H1 (cell line): ENCODE data around the gene APOL4. TPM values are rescaled to one million over a fixed set of nuclear protein-coding genes. Genes with fewer than 3 reads are reported as not detected.

Experiments used
- CTCF ChIA-PET: fragments of 300-600 bp; sonication (Branson Sonifier 250); formaldehyde crosslinking; loops from one replicate; lab custom pipeline; 2021; ENCODE audit not compliant: partially characterized antibody; lab: Charles Lee
- POLR2A ChIA-PET: fragments of 300-600 bp; sonication (Branson Sonifier 250); formaldehyde crosslinking; loops from one replicate; lab custom pipeline; 2021; ENCODE audit warnings: inconsistent platforms; ENCODE audit not compliant: partially characterized antibody; lab: Charles Lee
- DNase-seq, 2 experiments: peaks; one replicate each; pipeline versions ENCODE4 v3.0.0 to v3.0.0-alpha.2; 2010 to 2022; ENCODE audit warnings: low spot score in 2 of 2, low read depth in 1 of 2, mixed read lengths in 1 of 2
- FAIRE-seq: peaks from 2 replicates; lab custom pipeline; 2011; peaks lifted over from hg19 to GRCh38; lab: Jason Lieb, UNC
- H2AFZ ChIP-seq: 2 replicates; pipeline ENCODE4 v1.8.1; 2012; ENCODE audit warnings: low read length, inconsistent platforms
- H2AK5ac ChIP-seq: 2 replicates; pipeline ENCODE4 v1.6.1; 2013; ENCODE audit warnings: low read depth, low read length
- H2BK120ac ChIP-seq: replicated peaks from 2 replicates; pipeline ENCODE3; 2013; ENCODE audit warnings: low read depth, low read length, inconsistent platforms
- H2BK12ac ChIP-seq: 2 replicates; pipeline ENCODE4 v1.6.1; 2013; ENCODE audit warnings: low read depth, low read length
- H2BK15ac ChIP-seq: 2 replicates; pipeline ENCODE4 v1.6.1; 2013; ENCODE audit warnings: low read length
- H2BK20ac ChIP-seq: 2 replicates; pipeline ENCODE4 v1.6.1; 2013; ENCODE audit warnings: low read length
- H2BK5ac ChIP-seq: 2 replicates; pipeline ENCODE4 v1.6.1; 2013; ENCODE audit warnings: low read depth, low read length
- H3K14ac ChIP-seq: 2 replicates; pipeline ENCODE4 v1.6.1; 2013; ENCODE audit warnings: inconsistent platforms; ENCODE audit not compliant: insufficient read length
- H3K18ac ChIP-seq: 2 replicates; pipeline ENCODE4 v1.6.1; 2013; ENCODE audit warnings: low read length; ENCODE audit errors: extremely low read depth
- H3K23ac ChIP-seq: 2 replicates; pipeline ENCODE4 v1.6.1; 2013; ENCODE audit warnings: inconsistent platforms; ENCODE audit not compliant: insufficient read length
- H3K23me2 ChIP-seq: 2 replicates; pipeline ENCODE4 v1.6.1; 2013; ENCODE audit warnings: low read depth, low read length
- H3K27ac ChIP-seq: 2 replicates; pipeline ENCODE4 v1.6.1; 2011; ENCODE audit warnings: low read depth, low read length, inconsistent platforms
- H3K27me3 ChIP-seq, 4 experiments: replicated peaks in 1 of 4; 1 replicate in 1 of 4; 2 replicates in 3 of 4; pipeline versions ENCODE4 v1.6.1 to v1.8.1; 2011 to 2013; ENCODE audit warnings: low read length in 3 of 4, mild to moderate bottlenecking in 3 of 4, inconsistent platforms in 2 of 4, mixed read lengths in 2 of 4, moderate library complexity in 1 of 4; ENCODE audit not compliant: control insufficient read depth in 3 of 4, insufficient read depth in 3 of 4; ENCODE audit errors: extremely low read depth in 1 of 4
- H3K36me3 ChIP-seq, 4 experiments: 2 replicates each; pipeline versions ENCODE4 v1.6.1 to v1.8.1; 2011 to 2013; ENCODE audit warnings: mild to moderate bottlenecking in 4 of 4, low read length in 3 of 4, moderate library complexity in 2 of 4, control low read depth in 1 of 4, inconsistent platforms in 1 of 4; ENCODE audit not compliant: insufficient read depth in 4 of 4, control insufficient read depth in 2 of 4
- H3K4ac ChIP-seq: replicated peaks from 2 replicates; pipeline ENCODE3; 2013; ENCODE audit warnings: low read length, low read depth, mixed read lengths, inconsistent platforms; ENCODE audit not compliant: insufficient read length
- H3K4me1 ChIP-seq, 4 experiments: replicated peaks in 1 of 4; 1 replicate in 1 of 4; 2 replicates in 3 of 4; pipeline versions ENCODE4 v1.6.1 to v1.8.1; 2011 to 2013; ENCODE audit warnings: low read length in 3 of 4, inconsistent platforms in 2 of 4, mixed read lengths in 1 of 4; ENCODE audit not compliant: insufficient read depth in 4 of 4, control insufficient read depth in 3 of 4
- H3K4me2 ChIP-seq, 2 experiments: 2 replicates each; pipeline versions ENCODE4 v1.6.1 to v1.8.1; 2011 to 2013; ENCODE audit warnings: low read depth in 2 of 2, low read length in 2 of 2, control low read depth in 1 of 2, inconsistent platforms in 1 of 2, mild to moderate bottlenecking in 1 of 2; ENCODE audit not compliant: insufficient read depth in 1 of 2
- H3K4me3 ChIP-seq, 4 experiments: fragments of 200-600, 300-600 bp in 1 of 4; sonication (generic), shearing (Covaris generic), sonication (Bioruptor Twin) in 1 of 4; 2 replicates each; pipeline versions ENCODE4 v1.5.1 to v1.8.1; 2011 to 2016; ENCODE audit warnings: low read length in 4 of 4, low read depth in 3 of 4, control low read depth in 2 of 4, inconsistent platforms in 2 of 4, mild to moderate bottlenecking in 2 of 4, mixed read lengths in 1 of 4, moderate library complexity in 1 of 4; ENCODE audit not compliant: insufficient read depth in 2 of 4; ENCODE audit errors: extremely low read depth in 1 of 4
- H3K56ac ChIP-seq: replicated peaks from 2 replicates; pipeline ENCODE3; 2013; ENCODE audit warnings: low read depth, mild to moderate bottlenecking, mixed read lengths, low read length, inconsistent platforms; ENCODE audit not compliant: insufficient read length
- H3K79me1 ChIP-seq: 2 replicates; pipeline ENCODE4 v1.6.1; 2013; ENCODE audit warnings: low read depth, low read length, control low read depth
- H3K79me2 ChIP-seq, 2 experiments: 2 replicates each; pipeline versions ENCODE4 v1.6.1 to v1.8.1; 2012 to 2013; ENCODE audit warnings: low read length in 2 of 2, mild to moderate bottlenecking in 2 of 2, inconsistent platforms in 1 of 2; ENCODE audit not compliant: insufficient read depth in 2 of 2, control insufficient read depth in 1 of 2
- H3K9ac ChIP-seq, 4 experiments: replicated peaks in 1 of 4; 1 replicate in 1 of 4; 2 replicates in 3 of 4; pipeline versions ENCODE4 v1.6.1 to v1.8.1; 2011 to 2013; ENCODE audit warnings: low read depth in 3 of 4, low read length in 3 of 4, control low read depth in 2 of 4, mild to moderate bottlenecking in 2 of 4, moderate library complexity in 2 of 4, inconsistent platforms in 1 of 4; ENCODE audit errors: extremely low read depth in 1 of 4
- H3K9me3 ChIP-seq, 2 experiments: 2 replicates each; pipeline versions ENCODE4 v1.6.1 to v1.8.1; 2012 to 2013; ENCODE audit warnings: mild to moderate bottlenecking in 2 of 2, moderate library complexity in 2 of 2, control low read depth in 1 of 2, inconsistent platforms in 1 of 2, low read depth in 1 of 2, low read length in 1 of 2, mixed read lengths in 1 of 2; ENCODE audit not compliant: insufficient read depth in 2 of 2
- H4K20me1 ChIP-seq, 2 experiments: replicated peaks in 1 of 2; 2 replicates each; pipeline versions ENCODE3 to v1.8.1; 2011 to 2013; ENCODE audit warnings: inconsistent platforms in 2 of 2, low read length in 2 of 2, mild to moderate bottlenecking in 1 of 2; ENCODE audit not compliant: insufficient read depth in 2 of 2, control insufficient read depth in 1 of 2
- H4K5ac ChIP-seq: 2 replicates; pipeline ENCODE4 v1.6.1; 2013; ENCODE audit warnings: low read length, low read depth, mixed read lengths, inconsistent platforms; ENCODE audit not compliant: insufficient read length
- H4K8ac ChIP-seq: 2 replicates; pipeline ENCODE4 v1.8.0; 2013; ENCODE audit warnings: mild to moderate bottlenecking, moderate library complexity, low read length, inconsistent platforms; ENCODE audit not compliant: insufficient read depth; ENCODE audit errors: extremely low read depth
- H4K91ac ChIP-seq: replicated peaks from 2 replicates; pipeline ENCODE3; 2013; ENCODE audit warnings: low read length, mixed read lengths, inconsistent platforms; ENCODE audit not compliant: insufficient read length
- CTBP2 ChIP-seq: IDR thresholded peaks from 2 replicates; pipeline ENCODE4 v1.7.0; 2011; ENCODE audit warnings: borderline replicate concordance, mild to moderate bottlenecking, moderate library complexity, mixed read lengths, low read length; ENCODE audit not compliant: insufficient read depth, insufficient read length
- EGR1 ChIP-seq: IDR thresholded peaks from 2 replicates; pipeline ENCODE4 v1.6.1; 2011; ENCODE audit warnings: low read depth, low read length, borderline replicate concordance
- EP300 ChIP-seq, 2 experiments: IDR thresholded peaks; 1 replicate in 1 of 2; 2 replicates in 1 of 2; pipeline ENCODE4 v1.6.1; 2011 to 2012; ENCODE audit warnings: low read depth in 2 of 2, low read length in 2 of 2, mild to moderate bottlenecking in 2 of 2, borderline replicate concordance in 1 of 2, inconsistent platforms in 1 of 2, moderate library complexity in 1 of 2
- MAFK ChIP-seq: IDR thresholded peaks from 2 replicates; pipeline ENCODE4 v1.6.1; 2012; ENCODE audit warnings: low read depth, mild to moderate bottlenecking, improper control_type of control experiment, low read length
- RNF2 ChIP-seq: fragments of 200-900, 300-1000 bp; sonication (generic); IDR thresholded peaks from 2 replicates; pipeline ENCODE4 v1.7.1; 2016; ENCODE audit warnings: borderline replicate concordance, low read depth, mild to moderate bottlenecking, antibody characterized with exemption, low read length; ENCODE audit not compliant: poor library complexity, severe bottlenecking; ENCODE audit errors: missing control alignments
- SAP30 ChIP-seq: fragments of 300-600 bp; sonication (generic); IDR thresholded peaks from 2 replicates; pipeline ENCODE4 v1.7.1; 2012; ENCODE audit warnings: low read length, moderate library complexity, mild to moderate bottlenecking, inconsistent platforms; ENCODE audit not compliant: insufficient read depth, insufficient replicate concordance
- SRF ChIP-seq: IDR thresholded peaks from 2 replicates; pipeline ENCODE4 v1.6.1; 2011; ENCODE audit warnings: mild to moderate bottlenecking, low read depth, low read length, moderate library complexity
- TBP ChIP-seq: IDR thresholded peaks from 2 replicates; pipeline ENCODE4 v1.6.1; 2011; ENCODE audit warnings: low read depth, low read length, improper control_type of control experiment
- TCF12 ChIP-seq: IDR thresholded peaks from 2 replicates; pipeline ENCODE4 v1.6.1; 2011; ENCODE audit warnings: low read depth, mild to moderate bottlenecking, low read length
- TEAD4 ChIP-seq: IDR thresholded peaks from 2 replicates; pipeline ENCODE4 v1.6.1; 2012; ENCODE audit warnings: low read depth, low read length, inconsistent platforms, mixed read lengths
- WGBS, 2 experiments: shearing (Covaris generic) in 1 of 2; methylation state at CpG; one replicate each; pipeline versions ENCODE4 v1.1.6 to v1.1.7; 2013 to 2015; ENCODE audit warnings: low lambda C conversion rate in 2 of 2, mixed read lengths in 2 of 2, inconsistent platforms in 1 of 2, low coverage in 1 of 2, missing lambda C conversion rate in 1 of 2; ENCODE audit not compliant: insufficient replicate concordance in 2 of 2, insufficient coverage in 1 of 2, insufficient read length in 1 of 2; ENCODE audit errors: extremely low coverage in 1 of 2, missing lambda C conversion rate in 1 of 2; 5-methylcytosine and 5-hydroxymethylcytosine counted together
- polyA plus RNA-seq, 7 experiments: library from polyadenylated mRNA; depleted of rRNA in 3 of 7; stranded (reverse) in 5 of 7; unstranded in 2 of 7; fragments of >200 nt in 5 of 7; fragments of 200-250 nt in 2 of 7; gene quantifications; 1 replicate in 5 of 7; 2 replicates in 1 of 7; 4 replicates in 1 of 7; pipeline versions ENCODE4 v1.2.1 to v1.2.3, GENCODE V29; 2011 to 2013; ENCODE audit warnings: missing spikeins in 2 of 7, mixed read lengths in 2 of 7
- total RNA-seq: library from RNA; stranded (reverse); fragmentation: NEBNext Ultra II Directional; extraction: Animal tissue kit (Norgen Biotek cat#: 25700); gene quantifications from 2 replicates; pipeline ENCODE4 v1.2.1, GENCODE V29; 2021

APOL4 gene
- total and polyA plus RNA-seq, 2 of the 8 experiments (the other 6 are each of a cell fraction or from before 2014, with no cell fraction given), result 0.02 TPM; not detected in 1

GRCh38 chr22:36208914-36209313, 7.3 kb upstream of the APOL4 start:
- H3K79me2 ChIP-seq, result no peaks in the 10 kb centered on the region

More at GRCh38 chr22:36208914-36209313, 7.3 kb upstream of the APOL4 start:
- no peak overlapping the region for H3K56ac ChIP-seq
- no peak overlapping the region for H2BK12ac ChIP-seq
- TF ChIP-seq CTBP2 (no peak), EP300 (IDR thresholded peaks at IDR 0.05; ENCODE audit: borderline replicate concordance in 1 of 2, low read depth in 2 of 2, low read length in 2 of 2) (no peak), TCF12 (no peak), MAFK (no peak), RNF2 (no peak), EGR1 (no peak), TEAD4 (no peak), SRF (no peak), SAP30 (no peak), TBP (no peak)
- H4K5ac ChIP-seq, result no peak overlapping the region
- ChIA-PET CTCF (interaction anchor here (1.5 to 1.6 kb wide), 3 partner anchors 10 to 16 kb away, joined by 3 to 7 read pairs (median 4); no protein-coding TSS in a partner anchor), POLR2A (interaction anchor here (1.0 kb wide), 1 partner anchor 31 kb away, joined by 3 read pairs; the partner anchor contains the start of gene APOL2)
- no peak overlapping the region for H3K27ac ChIP-seq
- H2BK15ac ChIP-seq, result no peak overlapping the region
- no peak overlapping the region for H3K14ac ChIP-seq
- H3K79me1 ChIP-seq, result no peaks in the 10 kb centered on the region
- no peak overlapping the region for H3K18ac ChIP-seq
- 83% methylated on average over 1 of the region's 1 CpG; no CpG with 5 or more reads in 1 of the 2 experiments for WGBS, 2 experiments
- H3K23me2 ChIP-seq, result no peaks in the 10 kb centered on the region
- H2BK5ac ChIP-seq, result no peak overlapping the region
- H3K23ac ChIP-seq, result no peak overlapping the region
- no peak overlapping the region for H2AFZ ChIP-seq
- H4K8ac ChIP-seq, result no peak overlapping the region
- no peak overlapping the region for H2BK120ac ChIP-seq
- no peak overlapping the region for H2BK20ac ChIP-seq
- no peak overlapping the region for H3K4ac ChIP-seq
- H4K91ac ChIP-seq, result no peak overlapping the region
- H3K4me1 ChIP-seq, result no peaks in the 10 kb centered on the region
- H2AK5ac ChIP-seq, result no peak overlapping the region
- H3K4me3 ChIP-seq, result no peak overlapping the region
- DNase-seq, result no peak
- no peaks in the 10 kb centered on the region for H3K27me3 ChIP-seq
- no peak overlapping the region for H3K4me2 ChIP-seq
- H4K20me1 ChIP-seq, result no peaks in the 10 kb centered on the region
- no peak overlapping the region for H3K9ac ChIP-seq
- FAIRE-seq, result no peak
- no peaks in the 10 kb centered on the region for H3K36me3 ChIP-seq
- peaks cover 0 to 4% of the 10 kb centered on the region in 2 experiments; a peak in 1 of 4 replicates for H3K9me3 ChIP-seq
